Midbrain (tissue), 1 donor: ENCODE measurements around the gene TMEM150B.

Source experiments
- DNase-seq: peaks from one replicate; lab custom pipeline; 2025; lab: John Stamatoyannopoulos, UW

The TMEM150B gene

DNA sequence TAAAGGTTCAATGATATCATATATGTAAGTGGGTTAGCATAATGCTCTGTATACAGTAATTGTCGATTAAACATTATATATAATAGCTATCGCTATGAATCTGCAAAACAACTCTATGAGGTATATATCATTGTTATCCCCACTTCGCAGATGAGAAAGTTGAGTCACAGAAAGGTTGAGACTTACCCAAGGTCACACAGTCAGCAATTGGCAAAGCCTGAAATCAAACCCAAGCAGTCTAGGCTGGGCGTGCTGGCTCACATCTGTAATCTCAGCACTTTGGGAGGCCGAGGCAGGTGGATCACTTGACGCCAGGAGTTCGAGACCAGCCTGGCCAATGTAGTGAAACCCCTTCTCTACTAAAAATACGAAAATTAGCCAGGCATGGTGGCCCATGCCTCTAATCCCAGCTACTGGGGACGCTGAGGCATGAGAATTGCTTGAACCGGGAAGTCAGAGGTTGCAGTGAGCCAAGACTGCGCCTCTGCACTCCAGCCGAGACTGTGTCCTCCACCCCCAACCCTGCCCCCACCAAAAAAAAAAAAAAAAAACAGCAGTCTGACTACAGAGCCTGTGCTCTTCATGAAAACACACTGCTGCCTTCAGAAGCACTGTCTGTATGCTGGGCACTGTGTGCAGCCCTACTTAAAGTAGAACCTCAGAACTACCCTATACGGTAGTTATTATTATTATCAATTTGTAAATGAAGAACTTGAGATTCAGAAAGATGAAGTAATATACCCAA lies 46.6 kb downstream of the TMEM150B start:
- no peak for DNase-seq

DNA sequence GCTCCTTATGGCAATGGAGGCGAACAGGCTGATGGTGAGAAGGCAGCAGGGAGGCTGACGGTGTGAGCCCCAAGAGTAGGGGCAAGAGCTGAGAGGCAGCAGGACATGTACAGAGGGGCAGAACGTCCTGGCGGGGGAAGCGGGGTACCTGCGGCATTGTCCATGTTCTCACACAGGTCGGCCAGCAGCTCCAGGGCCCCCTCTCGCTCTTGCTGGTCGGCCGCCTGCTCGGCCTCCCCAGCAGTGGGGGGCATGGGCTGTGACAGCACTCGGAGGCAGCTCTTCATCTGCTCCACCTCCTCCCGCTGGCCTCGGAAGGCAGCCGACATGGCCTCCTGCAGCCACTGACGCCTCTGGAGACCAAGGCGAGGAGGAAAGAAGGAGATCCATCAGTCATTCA lies 47.6 kb downstream of the TMEM150B start:
- DNase-seq: no peak

DNA sequence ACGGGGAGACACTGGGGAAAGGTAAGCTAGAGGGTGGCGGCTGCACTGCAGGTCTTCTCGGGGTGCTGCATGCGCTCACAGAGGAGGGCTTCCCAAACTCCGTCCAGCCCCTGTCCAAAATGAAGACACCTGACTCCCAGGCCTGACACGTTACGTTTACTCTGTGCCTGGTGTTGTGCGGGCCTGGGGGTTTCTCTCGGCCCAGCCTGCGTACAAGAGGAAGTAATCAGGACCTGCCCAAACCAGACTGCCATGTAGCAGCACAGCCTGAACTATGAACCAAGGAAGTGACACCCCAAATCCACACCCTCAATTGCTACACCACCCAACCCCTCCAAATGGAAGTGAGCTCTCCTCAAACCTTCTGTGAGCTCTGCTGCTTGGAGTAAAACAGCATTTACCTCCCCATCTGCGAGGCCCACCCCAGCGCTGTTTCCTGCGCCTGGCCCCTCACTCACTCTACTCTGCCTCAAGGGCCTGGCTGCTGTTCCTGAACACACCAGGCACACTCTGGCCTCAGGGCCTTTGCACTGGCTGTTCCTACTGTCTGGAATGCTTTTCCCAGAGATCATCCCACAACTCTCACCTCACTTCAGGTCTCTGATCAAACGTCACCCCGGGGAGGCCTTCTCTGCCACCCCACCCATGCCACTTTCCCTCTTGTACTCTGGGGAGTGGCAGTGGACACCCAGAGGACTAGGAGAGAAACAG lies 48.3 kb downstream of the TMEM150B start:
- DNase-seq: no peak

DNA sequence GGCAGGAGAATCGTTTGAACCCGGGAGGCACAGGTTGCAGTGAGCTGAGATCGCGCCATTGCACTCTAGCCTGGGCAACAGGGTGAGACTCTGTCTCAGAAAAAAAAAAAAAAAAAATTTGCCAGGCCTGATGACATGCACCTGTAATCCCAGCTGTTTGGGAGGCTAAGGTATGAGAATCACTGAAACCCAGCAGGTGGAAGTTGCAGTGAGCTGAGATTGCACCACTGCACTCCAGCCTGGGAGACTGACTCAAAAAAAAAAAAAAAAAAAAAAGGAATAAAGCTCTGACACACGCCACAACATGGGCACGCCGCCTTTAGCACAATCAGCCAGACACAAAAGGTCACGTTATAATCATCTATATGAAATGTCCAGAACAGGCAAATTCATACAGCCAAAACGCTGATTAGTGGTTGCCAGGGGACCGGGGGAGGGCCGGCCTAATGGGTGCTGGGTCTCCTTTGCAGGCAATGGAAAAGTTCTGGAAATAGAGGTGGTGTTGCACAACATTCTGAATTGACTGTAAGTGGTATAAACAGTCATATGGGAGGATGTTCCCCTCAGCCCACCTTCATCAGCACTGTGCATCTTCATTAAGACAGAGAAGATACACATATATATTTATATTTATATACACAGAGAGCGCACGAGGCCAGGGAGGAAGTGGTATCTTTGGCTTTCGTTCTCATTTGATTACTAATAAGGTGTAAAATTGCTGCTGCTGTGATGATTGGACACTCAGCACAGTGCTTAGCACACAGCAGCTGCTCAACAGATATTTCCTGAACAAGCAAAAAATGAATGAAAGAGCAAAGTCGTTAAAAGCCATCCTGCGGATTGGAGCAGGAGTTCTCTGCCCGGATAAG lies 49.1 kb downstream of the TMEM150B start:
- no peak for DNase-seq

DNA sequence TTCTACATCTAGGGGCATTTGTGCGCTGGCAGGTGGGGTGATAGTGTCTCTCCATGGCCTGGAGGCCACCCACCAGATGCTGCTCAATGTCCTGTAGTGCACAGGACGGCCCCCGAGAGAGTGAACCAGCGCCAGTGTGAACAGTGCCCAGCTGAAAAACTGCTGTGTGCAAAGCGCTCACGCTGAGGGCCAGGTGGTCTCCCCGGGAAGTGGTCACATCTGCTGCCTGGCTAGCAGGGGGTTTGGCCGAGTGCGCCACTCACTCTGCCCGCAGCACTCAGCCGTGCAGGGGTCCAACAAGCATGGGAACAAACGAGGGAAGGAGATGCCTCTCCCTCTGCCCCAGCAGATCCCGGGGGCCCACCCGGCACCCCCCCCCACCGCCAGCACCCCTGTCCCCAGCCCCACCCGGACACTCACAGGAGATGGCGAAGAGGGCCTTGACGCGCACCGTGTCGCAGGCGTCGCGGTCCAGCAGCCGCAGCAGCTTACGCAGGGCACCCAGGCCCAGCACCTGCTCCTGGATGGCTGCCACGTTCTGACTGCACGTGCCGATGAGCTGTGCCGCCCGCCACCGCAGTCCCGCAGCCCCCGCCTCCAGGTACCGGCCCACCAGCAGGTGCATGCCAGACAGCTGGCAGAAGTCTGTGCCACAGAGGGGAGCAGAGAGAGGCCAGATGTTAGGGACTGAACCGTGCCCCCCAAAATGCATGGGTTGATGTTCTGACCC lies 51.0 kb downstream of the TMEM150B start:
- no peak for DNase-seq

DNA sequence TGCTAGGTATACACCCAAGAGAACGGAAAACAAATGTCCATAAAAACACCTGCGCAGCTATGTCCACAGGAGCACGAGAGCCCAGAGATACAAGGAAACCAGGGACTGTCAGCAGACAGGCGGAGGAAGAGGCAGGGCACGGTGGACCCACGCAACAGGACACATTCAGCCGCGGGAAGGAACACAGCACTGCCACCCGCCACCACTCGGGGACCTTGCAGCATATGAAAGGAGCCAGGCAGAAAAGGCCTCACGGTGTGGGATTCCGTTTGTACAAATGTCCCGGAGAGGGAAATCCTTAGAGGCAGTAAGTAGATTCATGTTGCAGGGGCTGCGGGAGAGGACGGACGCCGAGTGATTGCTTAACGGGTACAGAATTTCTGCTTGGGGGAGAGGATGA lies 53.0 kb downstream of the TMEM150B start:
- no peak for DNase-seq

DNA sequence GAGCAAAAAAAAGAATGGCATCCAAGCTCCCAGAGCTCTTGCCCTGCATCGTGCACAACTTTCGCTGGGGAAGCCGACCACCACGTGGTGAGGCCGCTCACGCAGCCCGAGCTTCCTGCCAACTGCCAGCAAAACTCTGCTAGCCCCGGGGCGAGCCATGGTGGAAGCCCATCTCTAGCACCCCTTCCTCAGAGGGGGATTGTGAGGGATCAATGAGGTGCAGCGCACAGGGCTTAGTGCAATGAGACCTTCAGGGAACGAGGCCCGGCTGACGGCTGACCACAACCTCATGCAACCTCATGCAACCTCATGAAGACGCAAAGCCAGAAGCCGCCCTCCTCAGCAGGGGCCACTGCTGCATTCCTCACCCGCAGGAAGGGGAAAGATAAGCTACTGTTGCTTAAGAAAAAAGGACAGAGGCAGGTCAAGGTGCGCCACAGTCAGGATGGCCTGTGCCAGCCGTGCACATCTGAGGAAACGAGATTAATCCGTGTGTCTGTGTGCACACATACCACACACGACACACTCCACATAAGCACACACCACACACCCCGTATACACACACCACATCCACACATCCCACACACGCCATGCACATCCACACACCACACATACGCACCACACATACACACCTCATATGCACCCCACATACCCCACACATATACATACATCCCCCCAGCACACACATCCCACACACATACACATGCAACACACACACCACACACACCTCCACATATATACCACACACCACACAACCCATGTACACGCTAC lies 54.8 kb downstream of the TMEM150B start:
- no peak for DNase-seq

DNA sequence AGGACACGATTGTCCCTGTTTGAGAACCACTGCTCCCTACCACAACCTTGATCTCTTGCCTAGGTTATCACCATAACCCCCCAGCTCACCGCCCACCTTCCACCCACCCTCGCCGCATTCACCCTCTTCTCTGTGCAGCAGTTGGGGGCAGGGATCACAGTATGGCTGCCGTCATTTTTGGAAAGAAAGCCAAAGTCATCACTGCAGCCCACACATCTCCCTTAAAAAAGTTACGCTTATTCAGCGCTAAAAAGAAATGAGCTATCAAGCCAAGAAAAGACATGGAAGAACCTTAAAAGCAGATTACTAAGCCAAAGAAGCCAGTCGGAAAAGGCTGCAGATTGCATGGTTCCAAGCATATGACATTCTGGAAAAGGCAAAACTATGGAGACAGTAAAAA lies 55.8 kb downstream of the TMEM150B start:
- DNase-seq: no peak

DNA sequence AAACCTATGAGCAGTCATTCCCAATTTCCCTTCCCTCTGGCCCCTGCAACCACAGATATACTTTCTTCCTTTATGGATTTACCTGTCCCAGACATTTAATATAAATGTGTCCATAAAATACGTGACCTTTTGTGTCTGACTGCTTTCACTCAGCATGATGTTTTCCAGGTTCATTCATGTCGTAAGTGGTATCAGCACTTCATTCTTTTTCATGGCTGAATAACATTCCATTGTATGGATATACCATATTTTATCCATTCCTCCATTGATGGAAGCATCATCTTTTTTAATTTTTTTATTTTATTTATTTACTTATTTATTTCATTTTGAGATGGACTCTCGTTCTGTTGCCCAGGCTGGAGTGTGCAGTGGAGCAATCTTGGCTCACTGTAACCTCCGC lies 58.3 kb downstream of the TMEM150B start:
- no peak for DNase-seq

DNA sequence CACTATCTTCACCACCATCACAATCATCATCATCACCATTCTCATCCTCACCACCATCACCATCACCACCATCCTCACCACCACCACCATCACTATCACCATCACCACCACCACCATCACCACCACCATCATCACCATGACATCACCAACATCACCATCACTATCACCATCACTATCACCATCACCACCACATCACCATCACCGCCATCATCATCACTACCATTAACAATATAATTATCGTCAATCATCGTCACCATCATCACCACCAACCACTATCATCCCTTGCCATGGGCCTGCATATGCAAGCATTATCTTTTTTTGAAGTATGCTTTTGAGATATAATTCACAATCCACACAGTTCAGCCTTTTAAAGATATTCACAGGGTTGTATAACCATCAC lies 58.7 kb downstream of the TMEM150B start:
- DNase-seq: no peak

DNA sequence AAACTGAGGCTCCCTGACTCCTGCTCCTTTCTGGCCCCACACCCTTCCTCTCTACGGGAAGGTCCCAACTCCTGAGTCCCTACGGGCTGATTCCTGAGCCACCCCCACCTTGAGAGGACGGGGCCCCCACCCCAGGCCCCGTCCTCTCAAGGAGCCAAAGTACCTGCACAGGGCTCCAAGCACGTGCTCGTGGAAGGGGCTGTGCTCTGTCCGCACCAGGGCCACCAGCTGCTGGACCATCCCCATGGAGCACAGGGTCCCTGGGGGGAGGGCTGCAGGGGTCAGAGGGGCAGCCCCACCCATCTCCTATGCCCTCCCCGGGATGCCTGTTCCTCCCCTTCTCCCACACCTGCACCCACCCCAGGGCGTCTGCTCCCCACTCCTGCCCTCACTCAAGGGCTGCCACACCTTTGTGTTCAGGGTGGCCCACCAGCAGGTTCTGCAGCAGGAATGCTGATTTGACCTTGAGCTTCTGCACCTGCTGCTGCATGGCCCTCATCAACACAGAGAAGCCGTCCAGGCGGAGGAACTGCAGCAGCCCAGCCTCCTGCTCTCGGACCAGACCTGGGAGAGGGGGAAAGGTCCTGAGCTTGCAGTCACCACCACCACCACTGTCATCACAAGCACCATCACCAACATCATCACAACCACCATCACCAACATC lies 59.3 kb downstream of the TMEM150B start:
- no peak for DNase-seq

DNA sequence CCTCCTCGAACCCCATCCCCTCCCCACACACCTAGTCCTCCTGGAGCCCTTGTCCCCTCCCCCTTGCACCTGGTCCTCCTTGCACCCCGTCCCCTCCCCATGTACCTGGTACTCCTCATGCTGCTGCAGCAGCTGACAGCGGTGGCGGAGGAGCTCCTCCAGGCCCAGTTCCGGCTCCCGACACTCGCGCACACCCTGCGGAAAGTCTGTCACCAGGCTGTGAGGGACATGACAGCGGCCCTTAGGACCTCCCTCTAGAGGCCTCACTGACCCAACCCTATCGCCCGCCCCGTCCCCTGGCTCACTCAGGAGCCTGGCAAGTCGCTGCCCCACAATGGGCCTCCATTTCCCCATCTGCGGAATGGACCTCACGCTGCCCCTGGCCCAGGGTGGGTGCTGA lies 60.0 kb downstream of the TMEM150B start:
- DNase-seq: no peak

DNA sequence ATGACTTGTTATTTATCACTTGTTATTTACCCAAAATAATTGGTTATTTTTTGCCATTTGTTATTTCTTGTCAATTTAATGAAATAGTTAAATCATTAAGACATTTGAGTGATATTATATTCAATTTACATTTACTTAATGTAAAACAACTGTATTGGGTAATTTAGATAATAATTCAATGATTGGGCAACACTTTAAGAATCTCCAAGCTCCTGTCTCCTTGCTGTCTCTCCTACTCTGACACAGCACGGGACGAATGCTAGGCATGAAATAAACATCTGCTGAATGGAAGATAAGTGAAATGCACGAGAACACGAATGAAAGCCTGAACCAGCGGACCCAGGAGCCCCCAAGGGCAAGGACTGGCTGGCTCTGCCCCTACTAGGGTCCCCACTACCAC lies 60.6 kb downstream of the TMEM150B start:
- DNase-seq: no peak
